GM12872 (cell line): Measurements from ENCODE around the gene BLNK.

Experiments
- CTCF ChIP-seq: IDR thresholded peaks from 3 replicates; pipeline ENCODE4 v1.5.1; 2011; ENCODE audit warnings: low read depth, mild to moderate bottlenecking, low read length, moderate library complexity; ENCODE audit not compliant: insufficient read depth

Gene BLNK

GRCh38 chr10:96261132-96261531 lies 10.2 kb downstream of the BLNK start:
- TF ChIP-seq CTCF, result no peak

GRCh38 chr10:96260014-96260413 lies 11.4 kb downstream of the BLNK start:
- TF ChIP-seq CTCF, result no peak

- no peak for TF ChIP-seq CTCF
Measured at GRCh38 chr10:96259150-96259549, 12.2 kb downstream of the BLNK start.

- no peak for TF ChIP-seq CTCF
Measured at GRCh38 chr10:96257944-96258343, 13.4 kb downstream of the BLNK start.

GRCh38 chr10:96255549-96256333 lies 15.6 kb downstream of the BLNK start:
- TF ChIP-seq CTCF, result no peak

GRCh38 chr10:96254976-96255375 lies 16.4 kb downstream of the BLNK start:
- TF ChIP-seq CTCF, result no peak

- no peak for TF ChIP-seq CTCF
Measured at GRCh38 chr10:96252730-96253129, 18.6 kb downstream of the BLNK start.
